SK-N-SH (cell line): ENCODE data around the gene UFM1. TPM values are rescaled to one million over a fixed set of nuclear protein-coding genes. Genes with fewer than 3 reads are reported as not detected.

Source experiments
- CTCF ChIA-PET: fragments of 300-600, 350-600 bp; formaldehyde crosslinking; extraction: SDS; loops from one replicate; lab custom pipeline; 2021; lab: Yijun Ruan, JAX
- POLR2A ChIA-PET: fragments of 350-600 bp; sonication (Branson Sonifier 250); formaldehyde crosslinking; extraction: SDS; loops from one replicate; lab custom pipeline; 2020; ENCODE audit warnings: antibody characterized with exemption, inconsistent platforms; lab: Yijun Ruan, JAX
- DNase-seq: peaks from one replicate; pipeline ENCODE4 v3.0.0; 2012
- H2AFZ ChIP-seq: fragments of 200-600 bp; sonication (generic); 2 replicates; pipeline ENCODE4 v1.8.1; 2016; ENCODE audit warnings: antibody characterized with exemption, mild to moderate bottlenecking, low read depth
- H3F3A ChIP-seq: fragments of 200-600 bp; sonication (generic); replicated peaks from 2 replicates; pipeline ENCODE3; 2016; ENCODE audit warnings: antibody characterized with exemption, mild to moderate bottlenecking; ENCODE audit not compliant: insufficient read depth
- H3K27ac ChIP-seq, 2 experiments: fragments of 200-500 bp in 1 of 2; fragments of 200-600 bp in 1 of 2; sonication (Bioruptor generic) in 1 of 2; sonication (generic), shearing (Covaris generic) in 1 of 2; 2 replicates each; pipeline versions ENCODE4 v1.5.1 to v1.6.1; 2014 to 2016; ENCODE audit warnings: low read depth in 2 of 2, inconsistent platforms in 1 of 2, low read length in 1 of 2, mild to moderate bottlenecking in 1 of 2, mixed read lengths in 1 of 2
- H3K27me3 ChIP-seq: fragments of 200-600 bp; sonication (generic), shearing (Covaris generic); 2 replicates; pipeline ENCODE4 v1.6.1; 2016; ENCODE audit warnings: mixed run types; ENCODE audit not compliant: insufficient read depth
- H3K36me3 ChIP-seq, 2 experiments: fragments of 200-500 bp in 1 of 2; fragments of 200-600 bp in 1 of 2; sonication (Bioruptor generic) in 1 of 2; sonication (generic) in 1 of 2; replicated peaks in 1 of 2; 2 replicates each; pipeline versions ENCODE3 to v1.5.1; 2014 to 2016; ENCODE audit warnings: low read length in 1 of 2, mild to moderate bottlenecking in 1 of 2; ENCODE audit not compliant: insufficient read depth in 2 of 2, control insufficient read depth in 1 of 2
- H3K4me1 ChIP-seq, 2 experiments: fragments of 200-500 bp in 1 of 2; fragments of 200-600 bp in 1 of 2; sonication (Bioruptor generic) in 1 of 2; sonication (generic), shearing (Covaris generic) in 1 of 2; 2 replicates each; pipeline versions ENCODE4 v1.5.1 to v1.6.1; 2014 to 2016; ENCODE audit warnings: low read depth in 1 of 2, low read length in 1 of 2, mixed run types in 1 of 2; ENCODE audit not compliant: insufficient read depth in 2 of 2, control insufficient read depth in 1 of 2
- H3K4me2 ChIP-seq: fragments of 200-600 bp; sonication (generic), shearing (Covaris generic); 2 replicates; pipeline ENCODE4 v1.6.1; 2017; ENCODE audit warnings: mixed run types
- H3K4me3 ChIP-seq, 2 experiments: fragments of 200-500 bp in 1 of 2; fragments of 200-600 bp in 1 of 2; sonication (Bioruptor generic) in 1 of 2; sonication (generic), shearing (Covaris generic) in 1 of 2; 2 replicates each; pipeline versions ENCODE4 v1.5.1 to v1.8.1; 2014 to 2016; ENCODE audit warnings: low read depth in 2 of 2, inconsistent platforms in 1 of 2, low read length in 1 of 2, mild to moderate bottlenecking in 1 of 2, mixed read lengths in 1 of 2, moderate library complexity in 1 of 2
- H3K79me2 ChIP-seq: fragments of 200-600 bp; sonication (generic); 2 replicates; pipeline ENCODE4 v1.8.1; 2017; ENCODE audit warnings: mild to moderate bottlenecking; ENCODE audit not compliant: insufficient read depth
- H3K9ac ChIP-seq: fragments of 200-600 bp; sonication (generic); 2 replicates; pipeline ENCODE4 v1.6.1; 2017; ENCODE audit warnings: mixed run types
- H3K9me2 ChIP-seq: fragments of 200-600 bp; sonication (generic); 2 replicates; pipeline ENCODE4 v1.6.1; 2017; ENCODE audit warnings: mixed run types
- H3K9me3 ChIP-seq: fragments of 200-600 bp; sonication (generic); 2 replicates; pipeline ENCODE4 v1.6.1; 2017; ENCODE audit warnings: mixed run types, mild to moderate bottlenecking, moderate library complexity
- H4K20me1 ChIP-seq: fragments of 200-600 bp; sonication (generic); 2 replicates; pipeline ENCODE4 v1.6.1; 2017; ENCODE audit warnings: mild to moderate bottlenecking, mixed run types; ENCODE audit not compliant: insufficient read depth
- CHD2 ChIP-seq: fragments of 150-350 bp; IDR thresholded peaks from 2 replicates; pipeline ENCODE4 v1.6.1; 2018; ENCODE audit warnings: low read length; ENCODE audit not compliant: partially characterized antibody
- ELF1 ChIP-seq: IDR thresholded peaks from 2 replicates; pipeline ENCODE4 v1.4.0; 2012
- EP300 ChIP-seq, 2 experiments: IDR thresholded peaks; 2 replicates each; pipeline versions ENCODE4 v1.4.0 to v1.6.1; 2012; ENCODE audit warnings: borderline replicate concordance in 1 of 2, low read depth in 1 of 2, low read length in 1 of 2
- EZH2phosphoT487 ChIP-seq: fragments of 200-600 bp; sonication (generic); IDR thresholded peaks from 2 replicates; pipeline ENCODE4 v1.6.1; 2017; ENCODE audit warnings: low read depth, mixed run types, mild to moderate bottlenecking, antibody characterized with exemption, moderate library complexity, borderline replicate concordance
- FOSL2 ChIP-seq: IDR thresholded peaks from 2 replicates; pipeline ENCODE4 v1.4.0; 2012; ENCODE audit warnings: low read depth, mild to moderate bottlenecking, moderate library complexity, borderline replicate concordance
- FOXM1 ChIP-seq: IDR thresholded peaks from 2 replicates; pipeline ENCODE4 v1.4.0; 2012; ENCODE audit warnings: low read depth, mild to moderate bottlenecking
- GABPA ChIP-seq: IDR thresholded peaks from 2 replicates; pipeline ENCODE4 v1.4.0; 2012; ENCODE audit warnings: low read depth, mild to moderate bottlenecking
- GATA2 ChIP-seq: sonication (generic); formaldehyde crosslinking; IDR thresholded peaks from 2 replicates; pipeline ENCODE4 v1.5.0; 2020; ENCODE audit warnings: mild to moderate bottlenecking, missing genetic modification reagents
- MXI1 ChIP-seq: IDR thresholded peaks from 2 replicates; pipeline ENCODE4 v1.6.1; 2012; ENCODE audit warnings: mild to moderate bottlenecking, low read depth, low read length, improper control_type of control experiment
- NRF1 ChIP-seq: IDR thresholded peaks from 2 replicates; pipeline ENCODE4 v1.6.1; 2012; ENCODE audit warnings: low read depth, mild to moderate bottlenecking, low read length
- RAD21 ChIP-seq: IDR thresholded peaks from 2 replicates; pipeline ENCODE4 v1.6.1; 2012; ENCODE audit warnings: mild to moderate bottlenecking, low read length
- RCOR1 ChIP-seq: fragments of 150-350 bp; IDR thresholded peaks from 2 replicates; pipeline ENCODE4 v1.6.1; 2017; ENCODE audit warnings: antibody characterized with exemption, low read length
- RFX5 ChIP-seq: IDR thresholded peaks from 2 replicates; pipeline ENCODE4 v1.6.1; 2012; ENCODE audit warnings: mild to moderate bottlenecking, improper control_type of control experiment, low read length
- RXRA ChIP-seq: IDR thresholded peaks from 2 replicates; pipeline ENCODE4 v1.4.0; 2012; ENCODE audit warnings: low read depth, mild to moderate bottlenecking, borderline replicate concordance
- SMC3 ChIP-seq: IDR thresholded peaks from 2 replicates; pipeline ENCODE4 v1.6.1; 2012; ENCODE audit warnings: low read depth, low read length, improper control_type of control experiment
- TAF1 ChIP-seq: IDR thresholded peaks from 2 replicates; pipeline ENCODE4 v1.6.1; 2012; ENCODE audit warnings: low read depth, mild to moderate bottlenecking, low read length, moderate library complexity, borderline replicate concordance
- TCF12 ChIP-seq: IDR thresholded peaks from 2 replicates; pipeline ENCODE4 v1.4.0; 2012
- TEAD4 ChIP-seq: IDR thresholded peaks from 2 replicates; pipeline ENCODE4 v1.4.0; 2012; ENCODE audit warnings: mild to moderate bottlenecking, borderline replicate concordance; ENCODE audit not compliant: insufficient read depth
- YY1 ChIP-seq: IDR thresholded peaks from 2 replicates; pipeline ENCODE4 v1.4.0; 2012; ENCODE audit warnings: low read depth, mild to moderate bottlenecking
- WGBS: methylation state at CpG from one replicate; pipeline ENCODE4 v1.1.6; 2017; ENCODE audit warnings: low lambda C conversion rate; 5-methylcytosine and 5-hydroxymethylcytosine counted together
- polyA plus RNA-seq, 3 experiments: library from polyadenylated mRNA; depleted of rRNA; stranded (reverse); fragments of >200 nt; gene quantifications; 2 replicates each; pipeline ENCODE4 v1.2.3, GENCODE V29; 2012
- TF ChIP-seq, protein P1 (sequence below): fragments of 200-600 bp; sonication (generic); IDR thresholded peaks from 2 replicates; pipeline ENCODE4 v1.6.1; 2017; ENCODE audit warnings: antibody characterized with exemption, mild to moderate bottlenecking, moderate library complexity
- TF ChIP-seq, protein P2 (sequence below): IDR thresholded peaks from 2 replicates; pipeline ENCODE4; 2012
- TF ChIP-seq, protein P3 (sequence below): IDR thresholded peaks from 2 replicates; pipeline ENCODE4 v1.4.0; 2012; ENCODE audit warnings: low read depth, borderline replicate concordance
- TF ChIP-seq, protein P4 (sequence below): fragments of 150-350 bp; IDR thresholded peaks from 2 replicates; pipeline ENCODE4 v1.6.1; 2017; ENCODE audit warnings: antibody characterized with exemption, low read length, low read depth, borderline replicate concordance

UFM1 gene
- polyA plus RNA-seq, 1 of the 3 experiments (the other 2 are of a cell fraction) = 17.0 TPM

DNA sequence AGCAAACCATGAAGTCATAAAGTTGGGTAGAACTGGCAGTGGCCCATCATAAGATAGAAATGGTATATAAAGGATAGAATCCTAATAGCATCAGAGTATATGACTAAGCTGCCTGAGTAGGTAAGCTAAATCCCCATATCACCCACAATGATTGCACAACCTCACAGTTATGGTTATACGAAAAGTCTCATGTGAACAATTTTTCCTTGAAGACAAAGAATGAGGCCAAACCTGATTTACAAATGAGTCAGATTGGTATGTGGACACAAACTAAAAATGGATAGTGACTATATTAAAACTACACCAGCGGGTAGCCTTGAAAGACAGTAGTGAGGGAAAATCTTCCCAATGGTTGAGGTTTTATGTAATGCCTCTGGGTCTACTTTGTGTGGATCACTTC is 40.9 kb upstream of the UFM1 start:
- Histone ChIP-seq H3K9me3 (no peaks in the 10 kb centered on the region), H3K4me1 (no peaks in the 10 kb centered on the region), H2AFZ (no peak overlapping the region), H3F3A (no peaks in the 10 kb centered on the region), H3K79me2 (no peaks in the 10 kb centered on the region), H3K9me2 (no peaks in the 10 kb centered on the region), H3K4me2 (no peak overlapping the region), H4K20me1 (no peaks in the 10 kb centered on the region), H3K4me3 (no peak overlapping the region), H3K9ac (no peak overlapping the region), H3K27ac (no peak overlapping the region), H3K36me3 (no peaks in the 10 kb centered on the region), H3K27me3 (no peaks in the 10 kb centered on the region)
- CTCF ChIA-PET = no interaction called here
- TF ChIP-seq RAD21 = no peak
- no peak for TF ChIP-seq SMC3
- no peak for TF ChIP-seq CHD2
- no peak for TF ChIP-seq GATA2 (CRISPR knock-in tag)
- TF ChIP-seq RFX5 = no peak
- TF ChIP-seq, protein P1, sequence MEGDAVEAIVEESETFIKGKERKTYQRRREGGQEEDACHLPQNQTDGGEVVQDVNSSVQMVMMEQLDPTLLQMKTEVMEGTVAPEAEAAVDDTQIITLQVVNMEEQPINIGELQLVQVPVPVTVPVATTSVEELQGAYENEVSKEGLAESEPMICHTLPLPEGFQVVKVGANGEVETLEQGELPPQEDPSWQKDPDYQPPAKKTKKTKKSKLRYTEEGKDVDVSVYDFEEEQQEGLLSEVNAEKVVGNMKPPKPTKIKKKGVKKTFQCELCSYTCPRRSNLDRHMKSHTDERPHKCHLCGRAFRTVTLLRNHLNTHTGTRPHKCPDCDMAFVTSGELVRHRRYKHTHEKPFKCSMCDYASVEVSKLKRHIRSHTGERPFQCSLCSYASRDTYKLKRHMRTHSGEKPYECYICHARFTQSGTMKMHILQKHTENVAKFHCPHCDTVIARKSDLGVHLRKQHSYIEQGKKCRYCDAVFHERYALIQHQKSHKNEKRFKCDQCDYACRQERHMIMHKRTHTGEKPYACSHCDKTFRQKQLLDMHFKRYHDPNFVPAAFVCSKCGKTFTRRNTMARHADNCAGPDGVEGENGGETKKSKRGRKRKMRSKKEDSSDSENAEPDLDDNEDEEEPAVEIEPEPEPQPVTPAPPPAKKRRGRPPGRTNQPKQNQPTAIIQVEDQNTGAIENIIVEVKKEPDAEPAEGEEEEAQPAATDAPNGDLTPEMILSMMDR = no peak
- TF ChIP-seq RCOR1 = no peak
- no peak for TF ChIP-seq FOSL2
- no peak for TF ChIP-seq EP300 (IDR thresholded peaks at IDR 0.05; ENCODE audit: borderline replicate concordance in 1 of 2, low read depth in 1 of 2, low read length in 1 of 2)
- TF ChIP-seq, protein P2, sequence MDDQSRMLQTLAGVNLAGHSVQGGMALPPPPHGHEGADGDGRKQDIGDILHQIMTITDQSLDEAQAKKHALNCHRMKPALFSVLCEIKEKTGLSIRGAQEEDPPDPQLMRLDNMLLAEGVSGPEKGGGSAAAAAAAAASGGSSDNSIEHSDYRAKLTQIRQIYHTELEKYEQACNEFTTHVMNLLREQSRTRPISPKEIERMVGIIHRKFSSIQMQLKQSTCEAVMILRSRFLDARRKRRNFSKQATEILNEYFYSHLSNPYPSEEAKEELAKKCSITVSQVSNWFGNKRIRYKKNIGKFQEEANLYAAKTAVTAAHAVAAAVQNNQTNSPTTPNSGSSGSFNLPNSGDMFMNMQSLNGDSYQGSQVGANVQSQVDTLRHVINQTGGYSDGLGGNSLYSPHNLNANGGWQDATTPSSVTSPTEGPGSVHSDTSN = no peak
- TF ChIP-seq ELF1 = no peak
- no peak for TF ChIP-seq GABPA
- no peak for TF ChIP-seq TAF1
- TF ChIP-seq TEAD4 = no peak
- no peak for TF ChIP-seq FOXM1
- no peak for TF ChIP-seq YY1
- no peak for TF ChIP-seq RXRA
- WGBS = 15% methylated on average over 2 of the region's 2 CpGs
- POLR2A ChIA-PET = no interaction called here
- DNase-seq = no peak

DNA sequence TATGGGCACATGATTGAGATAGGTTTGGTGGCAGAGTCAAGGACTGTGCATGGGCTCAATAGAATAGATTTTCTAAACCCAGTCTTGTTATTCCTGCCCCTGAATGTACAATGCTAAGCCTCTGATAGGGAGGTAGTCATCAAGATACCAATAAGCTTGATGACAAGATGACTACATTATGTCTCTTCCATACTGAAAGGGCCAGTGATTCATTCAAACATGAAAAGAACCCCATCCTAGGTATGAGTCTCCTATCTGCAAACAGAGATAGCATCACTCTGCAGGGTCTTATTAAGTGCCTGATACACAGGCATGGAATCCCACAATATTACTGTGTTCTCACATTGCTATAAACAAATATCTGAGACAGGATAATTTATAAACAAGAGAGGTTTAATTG is 40.3 kb upstream of the UFM1 start:
- Histone ChIP-seq H3K4me3 (no peak overlapping the region), H2AFZ (no peak overlapping the region), H3K4me1 (no peaks in the 10 kb centered on the region), H3K36me3 (no peaks in the 10 kb centered on the region), H4K20me1 (no peaks in the 10 kb centered on the region), H3K9ac (no peak overlapping the region), H3K27ac (no peak overlapping the region), H3F3A (no peaks in the 10 kb centered on the region), H3K9me2 (no peaks in the 10 kb centered on the region), H3K27me3 (no peaks in the 10 kb centered on the region), H3K4me2 (no peak overlapping the region), H3K79me2 (no peaks in the 10 kb centered on the region), H3K9me3 (no peaks in the 10 kb centered on the region)
- ChIA-PET POLR2A (no interaction called here), CTCF (no interaction called here)
- no peak for DNase-seq
- TF ChIP-seq EP300 (IDR thresholded peaks at IDR 0.05; ENCODE audit: borderline replicate concordance in 1 of 2, low read depth in 1 of 2, low read length in 1 of 2) = no peak
- no peak for TF ChIP-seq TCF12
- TF ChIP-seq NRF1 = no peak
- TF ChIP-seq, protein P3, sequence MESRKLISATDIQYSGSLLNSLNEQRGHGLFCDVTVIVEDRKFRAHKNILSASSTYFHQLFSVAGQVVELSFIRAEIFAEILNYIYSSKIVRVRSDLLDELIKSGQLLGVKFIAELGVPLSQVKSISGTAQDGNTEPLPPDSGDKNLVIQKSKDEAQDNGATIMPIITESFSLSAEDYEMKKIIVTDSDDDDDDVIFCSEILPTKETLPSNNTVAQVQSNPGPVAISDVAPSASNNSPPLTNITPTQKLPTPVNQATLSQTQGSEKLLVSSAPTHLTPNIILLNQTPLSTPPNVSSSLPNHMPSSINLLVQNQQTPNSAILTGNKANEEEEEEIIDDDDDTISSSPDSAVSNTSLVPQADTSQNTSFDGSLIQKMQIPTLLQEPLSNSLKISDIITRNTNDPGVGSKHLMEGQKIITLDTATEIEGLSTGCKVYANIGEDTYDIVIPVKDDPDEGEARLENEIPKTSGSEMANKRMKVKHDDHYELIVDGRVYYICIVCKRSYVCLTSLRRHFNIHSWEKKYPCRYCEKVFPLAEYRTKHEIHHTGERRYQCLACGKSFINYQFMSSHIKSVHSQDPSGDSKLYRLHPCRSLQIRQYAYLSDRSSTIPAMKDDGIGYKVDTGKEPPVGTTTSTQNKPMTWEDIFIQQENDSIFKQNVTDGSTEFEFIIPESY = no peak
- TF ChIP-seq RFX5 = no peak
- TF ChIP-seq, protein P2 = no peak
- TF ChIP-seq MXI1 = no peak
- TF ChIP-seq EZH2phosphoT487 = no peak
- TF ChIP-seq SMC3 = no peak
- TF ChIP-seq FOSL2 = no peak
- TF ChIP-seq, protein P4, sequence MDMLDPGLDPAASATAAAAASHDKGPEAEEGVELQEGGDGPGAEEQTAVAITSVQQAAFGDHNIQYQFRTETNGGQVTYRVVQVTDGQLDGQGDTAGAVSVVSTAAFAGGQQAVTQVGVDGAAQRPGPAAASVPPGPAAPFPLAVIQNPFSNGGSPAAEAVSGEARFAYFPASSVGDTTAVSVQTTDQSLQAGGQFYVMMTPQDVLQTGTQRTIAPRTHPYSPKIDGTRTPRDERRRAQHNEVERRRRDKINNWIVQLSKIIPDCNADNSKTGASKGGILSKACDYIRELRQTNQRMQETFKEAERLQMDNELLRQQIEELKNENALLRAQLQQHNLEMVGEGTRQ = no peak
